ENCODE data around the gene LPIN3.
"Not testable (repeated sequence)": the region's sequence is repeated elsewhere in the genome, so short reads cannot be mapped to it uniquely, and the experiment has no call there.

Gene LPIN3

GRCh38 chr20:41340327-41341055 is at the start of gene LPIN3:
Gene LPIN3, plus strand, starts transcription at chr20:41340821. Its CDS starts 4,983 bp downstream, at chr20:41345804.
- DNase-seq (ENCODE audit: low read depth in 1 of 2, low spot score in 1 of 2), result peak in 1 of 2 donors; percentile 28

- DNase-seq (ENCODE audit: low read depth in 1 of 2, low spot score in 1 of 2), result no peak
Measured at GRCh38 chr20:41293269-41294037, 47.2 kb upstream of the LPIN3 start.

DNA sequence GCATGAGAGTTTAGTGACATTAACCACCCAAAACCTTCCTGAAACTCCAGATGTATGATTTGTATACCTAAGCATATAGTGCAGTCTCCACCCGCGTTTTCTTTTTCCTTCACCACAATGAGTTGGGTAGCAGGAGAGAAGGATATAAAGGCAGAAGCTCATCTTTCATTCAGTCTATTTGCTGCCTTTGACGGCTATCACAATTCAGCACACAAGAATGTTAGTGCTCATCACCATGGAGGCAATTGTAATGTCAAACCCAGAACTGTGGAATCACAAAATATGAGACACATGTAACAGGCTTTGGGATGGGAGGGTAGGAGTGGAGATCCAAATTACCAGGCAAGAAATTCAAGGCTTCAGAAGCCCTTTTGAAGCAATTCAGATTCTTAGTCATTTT is 40.7 kb upstream of the LPIN3 start:
- no peak for DNase-seq (ENCODE audit: low read depth in 1 of 2, low spot score in 1 of 2)

- no peak for DNase-seq (ENCODE audit: low read depth in 1 of 2, low spot score in 1 of 2)
Measured at GRCh38 chr20:41300383-41300782, 40.2 kb upstream of the LPIN3 start.

DNA sequence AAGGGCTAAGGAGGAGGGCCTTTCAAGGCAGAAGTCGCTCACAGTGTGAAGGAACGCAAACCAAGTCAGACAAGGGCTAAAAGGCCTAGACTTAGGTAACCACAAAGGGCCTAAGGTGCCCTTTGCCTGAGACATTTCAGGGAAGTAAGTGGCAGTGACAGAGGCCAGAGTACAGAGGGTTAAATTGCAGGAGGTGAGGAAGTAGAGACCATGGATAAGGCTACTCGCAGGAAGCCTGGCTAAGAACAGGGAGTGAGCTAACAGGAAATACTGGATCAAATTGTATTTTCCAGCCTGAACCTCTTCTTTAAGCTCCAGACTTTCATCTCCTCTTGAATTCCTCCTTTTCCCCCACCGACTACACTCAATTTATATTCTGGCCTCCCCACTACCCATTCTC is 39.7 kb upstream of the LPIN3 start:
- no peak for DNase-seq (ENCODE audit: low read depth in 1 of 2, low spot score in 1 of 2)

DNA sequence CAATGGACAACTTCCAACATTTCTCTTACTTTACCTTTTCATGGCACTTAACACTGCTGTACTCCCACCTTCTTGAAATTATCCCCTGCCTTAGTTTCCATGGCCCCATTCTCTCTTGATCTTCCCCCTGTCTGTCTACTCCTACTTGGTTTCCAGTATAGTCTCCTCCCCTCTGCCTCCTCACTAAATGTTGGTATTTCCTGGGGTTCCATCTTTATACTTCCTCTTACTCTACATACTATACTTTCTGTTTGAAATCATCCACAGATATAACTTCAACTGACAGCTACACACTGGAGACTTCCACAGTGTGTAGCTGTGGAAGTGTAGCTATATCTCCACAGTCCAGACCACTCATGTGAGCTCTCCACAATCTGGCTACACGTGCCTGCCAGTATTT is 36.6 kb upstream of the LPIN3 start:
- no peak for DNase-seq (ENCODE audit: low read depth in 1 of 2, low spot score in 1 of 2)

DNA sequence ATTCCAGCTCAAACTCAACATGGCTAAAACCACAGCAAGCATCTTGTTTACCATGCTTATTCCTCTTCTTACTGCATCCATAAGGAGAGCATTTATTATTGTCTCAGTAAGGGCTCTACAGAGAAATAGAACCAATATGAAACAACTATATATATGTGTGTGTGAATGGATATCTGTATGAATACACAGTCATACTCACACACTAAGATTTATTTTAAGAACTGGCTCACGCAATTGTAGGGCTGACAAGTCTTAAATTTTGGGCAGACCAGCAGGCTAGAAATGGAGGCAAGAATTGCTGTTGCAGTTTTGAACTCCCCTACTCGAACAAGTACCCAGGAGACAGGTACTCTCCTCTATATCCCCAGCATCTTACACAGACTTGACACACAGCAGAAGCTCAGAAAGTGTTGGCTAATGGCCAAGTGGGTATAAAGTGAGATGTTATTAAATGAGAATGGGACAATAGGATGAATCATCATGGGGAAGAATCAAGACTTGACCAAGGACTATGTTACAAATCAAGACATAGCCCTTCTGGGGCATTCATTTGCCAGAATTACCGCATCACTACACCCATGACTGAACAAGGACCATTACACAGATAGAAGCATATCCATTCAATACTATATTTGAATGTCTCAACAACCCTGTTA is 36.1 kb upstream of the LPIN3 start:
- DNase-seq (ENCODE audit: low read depth in 1 of 2, low spot score in 1 of 2), result no peak

- DNase-seq (ENCODE audit: low read depth in 1 of 2, low spot score in 1 of 2), result no peak
Measured at GRCh38 chr20:41306061-41306727, 34.4 kb upstream of the LPIN3 start.

GRCh38 chr20:41307021-41307420 is 33.6 kb upstream of the LPIN3 start:
- no peak for DNase-seq (ENCODE audit: low read depth in 1 of 2, low spot score in 1 of 2)

DNA sequence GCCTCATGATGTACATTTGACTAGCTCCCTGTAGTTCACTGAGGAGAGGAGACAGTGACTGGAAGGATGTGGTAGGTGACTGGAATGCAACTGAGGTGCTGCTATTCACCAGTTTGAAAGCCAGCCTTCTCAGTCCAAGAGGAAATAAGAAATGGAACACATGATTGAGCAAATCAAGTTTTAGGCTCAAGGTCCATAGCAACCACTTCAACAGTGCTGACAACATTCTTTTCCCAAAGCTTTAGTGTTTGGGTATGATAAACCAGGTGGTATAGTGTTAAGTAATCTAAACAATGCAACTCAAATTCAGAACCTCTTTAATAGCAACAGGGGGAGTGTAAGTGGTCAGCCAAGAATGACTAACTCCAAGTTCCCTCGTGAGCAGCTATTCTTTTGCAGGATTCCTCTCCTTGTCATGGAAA is 32.3 kb upstream of the LPIN3 start:
- DNase-seq (ENCODE audit: low read depth in 1 of 2, low spot score in 1 of 2), result no peak

DNA sequence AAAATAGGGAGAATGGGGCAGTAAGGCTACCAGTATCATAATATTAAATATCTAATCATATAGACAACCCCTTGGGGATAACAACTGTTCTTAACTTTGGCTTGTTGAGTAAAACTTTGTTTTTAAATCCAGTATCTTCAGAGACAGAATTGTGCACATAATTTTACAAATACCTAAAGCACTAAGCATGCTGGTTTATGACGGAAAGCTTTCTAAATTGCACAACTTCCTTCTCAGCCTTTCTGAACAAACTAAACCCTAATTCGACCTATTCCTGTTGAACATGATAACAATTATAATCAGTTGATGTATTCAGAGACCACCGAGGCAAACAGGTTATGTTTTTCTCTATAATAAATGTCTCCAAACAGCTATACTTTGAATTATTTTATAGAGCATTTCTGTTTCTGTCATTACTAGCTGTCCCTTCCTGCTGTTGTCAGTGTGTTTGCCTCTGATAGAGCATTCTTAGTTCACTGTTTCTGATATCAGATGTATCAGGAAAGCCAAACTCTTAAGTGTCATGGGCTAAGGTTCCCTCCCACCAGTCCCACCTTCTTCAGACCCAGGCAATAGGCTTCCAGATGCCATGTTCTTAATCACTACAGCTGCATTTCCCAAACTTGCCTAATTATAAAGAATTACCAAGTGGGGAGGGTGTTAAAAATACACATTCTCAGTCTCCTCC is 31.8 kb upstream of the LPIN3 start:
- no peak for DNase-seq (ENCODE audit: low read depth in 1 of 2, low spot score in 1 of 2)

DNA sequence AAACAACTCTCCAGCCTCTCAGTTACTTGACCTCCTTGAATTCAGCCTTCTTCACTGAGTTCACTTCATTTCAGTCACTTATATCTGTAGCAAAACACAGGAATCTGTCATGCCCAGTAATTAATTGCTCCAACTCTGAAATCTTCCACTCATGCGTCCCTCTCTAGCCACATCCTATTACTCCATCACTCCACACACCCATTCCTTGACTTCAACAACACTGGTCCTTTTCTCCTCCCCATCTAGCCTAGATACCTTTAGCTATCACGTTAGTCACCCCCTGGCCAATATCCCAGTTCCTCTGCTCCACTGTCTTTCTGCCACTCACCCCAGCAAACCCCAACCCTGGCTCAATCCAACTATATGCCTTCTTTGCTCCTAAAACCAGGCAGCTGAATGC is 30.8 kb upstream of the LPIN3 start:
- DNase-seq (ENCODE audit: low read depth in 1 of 2, low spot score in 1 of 2), result no peak

GRCh38 chr20:41312009-41312408 is 28.6 kb upstream of the LPIN3 start:
- DNase-seq (ENCODE audit: low read depth in 1 of 2, low spot score in 1 of 2), result not testable (repeated sequence)

DNA sequence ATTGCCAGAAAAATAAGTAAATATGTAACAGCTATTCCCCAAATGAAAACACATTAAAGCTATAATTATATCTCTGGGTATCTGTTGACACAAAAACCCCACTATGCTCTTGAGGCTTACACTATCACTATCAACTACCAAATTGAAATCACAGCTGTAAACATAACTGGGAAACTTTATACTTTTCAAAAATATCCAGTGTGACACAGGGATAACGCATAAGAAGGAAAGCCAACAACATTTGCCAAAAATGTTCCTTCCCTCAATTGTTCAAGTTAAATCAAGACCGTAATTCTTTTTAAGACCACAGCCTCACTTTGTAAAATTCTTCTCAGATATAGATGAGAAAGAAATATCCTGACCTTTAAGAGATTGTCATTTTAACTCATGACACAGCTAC is 26.2 kb upstream of the LPIN3 start:
- no peak for DNase-seq (ENCODE audit: low read depth in 1 of 2, low spot score in 1 of 2)

GRCh38 chr20:41316051-41316450 is 24.6 kb upstream of the LPIN3 start:
- DNase-seq (ENCODE audit: low read depth in 1 of 2, low spot score in 1 of 2), result no peak

GRCh38 chr20:41316602-41317545 is 23.7 kb upstream of the LPIN3 start:
- DNase-seq (ENCODE audit: low read depth in 1 of 2, low spot score in 1 of 2), result peak; percentile 50 to 67

- peak; percentile 91 to 97 for DNase-seq (ENCODE audit: low read depth in 1 of 2, low spot score in 1 of 2)
Measured at GRCh38 chr20:41317546-41318270, 22.9 kb upstream of the LPIN3 start, which contains the start of gene ZHX3. Gene ZHX3, minus strand, starts transcription at chr20:41317731. Its CDS starts 112,815 bp downstream, at chr20:41204916.

DNA sequence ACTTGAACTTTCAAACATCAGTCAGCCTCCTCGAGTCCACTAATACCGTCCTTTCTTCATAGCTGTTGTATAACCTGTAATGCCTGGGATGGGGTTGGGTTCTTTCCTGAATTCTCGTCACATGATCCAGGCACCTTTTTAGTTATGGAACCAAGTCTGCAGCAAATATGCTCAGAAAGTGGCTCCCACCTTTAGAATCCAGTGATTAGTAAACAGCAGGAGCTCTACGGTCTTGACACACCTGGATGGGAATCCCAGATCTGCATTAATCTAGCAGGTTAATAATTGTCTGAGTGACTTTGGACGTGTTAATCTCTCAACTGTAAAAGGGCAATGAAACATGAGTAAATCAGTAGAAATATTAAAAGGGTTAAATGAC is 22.4 kb upstream of the LPIN3 start:
- no peak for DNase-seq (ENCODE audit: low read depth in 1 of 2, low spot score in 1 of 2)

GRCh38 chr20:41320441-41320840 is 20.2 kb upstream of the LPIN3 start:
- DNase-seq (ENCODE audit: low read depth in 1 of 2, low spot score in 1 of 2), result no peak

All from activated T-helper 1 cell treated with anti-CD3 and anti-CD28 coated beads, Interleukin-2, amount 50 U/mL, for 16 hours (primary cell).